CMK (cell line): ENCODE measurements around the gene PHACTR1.
A peak's percentile ranks its signal among the peaks of the same experiment; 100 is the strongest.

ENCODE experiments used
- DNase-seq: peaks from one replicate; pipeline ENCODE4 v3.0.0-alpha.2; 2010; ENCODE audit warnings: low read depth

PHACTR1 gene

GRCh38 chr6:12849809-12850198, 133.2 kb downstream of the PHACTR1 start:
- no peak for DNase-seq

GRCh38 chr6:12851123-12851695, 134.6 kb downstream of the PHACTR1 start:
- no peak for DNase-seq

- no peak for DNase-seq
Measured at GRCh38 chr6:12861603-12862002, 145.0 kb downstream of the PHACTR1 start.

- no peak for DNase-seq
Measured at GRCh38 chr6:12865117-12865516, 148.6 kb downstream of the PHACTR1 start.

GRCh38 chr6:12865671-12866181, 149.2 kb downstream of the PHACTR1 start:
- no peak for DNase-seq

GRCh38 chr6:12866422-12867029, 150.0 kb downstream of the PHACTR1 start:
- DNase-seq: no peak

- DNase-seq: no peak
Measured at GRCh38 chr6:12869816-12870432, 153.4 kb downstream of the PHACTR1 start.

- no peak for DNase-seq
Measured at GRCh38 chr6:12873691-12874090, 157.1 kb downstream of the PHACTR1 start.

GRCh38 chr6:12875051-12875450, 158.5 kb downstream of the PHACTR1 start:
- no peak for DNase-seq

GRCh38 chr6:12878741-12879140, 162.2 kb downstream of the PHACTR1 start:
- no peak for DNase-seq

- DNase-seq: no peak
Measured at GRCh38 chr6:12882761-12883290, 166.3 kb downstream of the PHACTR1 start.

GRCh38 chr6:12884983-12885382, 168.4 kb downstream of the PHACTR1 start:
- no peak for DNase-seq

- DNase-seq: no peak
Measured at GRCh38 chr6:12886961-12887775, 170.6 kb downstream of the PHACTR1 start.

GRCh38 chr6:12890171-12890790, 173.7 kb downstream of the PHACTR1 start:
- peak; percentile 3 for DNase-seq

- no peak for DNase-seq
Measured at GRCh38 chr6:12891595-12891994, 175.0 kb downstream of the PHACTR1 start.

GRCh38 chr6:12892151-12892550, 175.6 kb downstream of the PHACTR1 start:
- no peak for DNase-seq

GRCh38 chr6:12893036-12893435, 176.5 kb downstream of the PHACTR1 start:
- DNase-seq: no peak

GRCh38 chr6:12895721-12896120, 179.2 kb downstream of the PHACTR1 start:
- DNase-seq: no peak

GRCh38 chr6:12896208-12896733, 179.7 kb downstream of the PHACTR1 start:
- no peak for DNase-seq

- DNase-seq: no peak
Measured at GRCh38 chr6:12898603-12899002, 182.0 kb downstream of the PHACTR1 start.

- no peak for DNase-seq
Measured at GRCh38 chr6:12899046-12899833, 182.7 kb downstream of the PHACTR1 start.
